Brain microvascular endothelial cell (primary cell): ENCODE results near the gene EDN1.

ENCODE experiments used
- DNase-seq: peaks from one replicate; pipeline ENCODE4 v3.0.0-alpha.2; 2020
- H3K27ac ChIP-seq: fragments of 250-450 bp; sonication (Bioruptor Pico); 2 replicates; pipeline ENCODE4 v1.5.1; 2020; ENCODE audit warnings: mild to moderate bottlenecking, moderate library complexity
- H3K27me3 ChIP-seq: fragments of 250-450 bp; sonication (Bioruptor Pico); replicated peaks from 2 replicates; pipeline ENCODE4 v1.5.1; 2020; ENCODE audit warnings: mild to moderate bottlenecking
- H3K36me3 ChIP-seq: fragments of 250-450 bp; sonication (Bioruptor Pico); replicated peaks from 2 replicates; pipeline ENCODE4 v1.5.1; 2020; ENCODE audit warnings: mild to moderate bottlenecking
- H3K4me3 ChIP-seq: 2 replicates; pipeline ENCODE4 v1.5.1; 2011; ENCODE audit warnings: low read depth, mild to moderate bottlenecking, control low read depth, low read length, moderate library complexity
- in situ Hi-C: cut with HindIII; loops from 2 replicates; pipeline ENCODE4 v1.10.0; 2017; ENCODE audit warnings: low sequenced_read_pairs, low pct_ligation_motif_present
- TF ChIP-seq, protein P1 (sequence below): IDR thresholded peaks from 2 replicates; pipeline ENCODE4 v1.5.1; 2011; ENCODE audit warnings: low read depth, mild to moderate bottlenecking, moderate library complexity, low read length, control low read depth, inconsistent platforms; ENCODE audit errors: missing control alignments

EDN1 gene

DNA sequence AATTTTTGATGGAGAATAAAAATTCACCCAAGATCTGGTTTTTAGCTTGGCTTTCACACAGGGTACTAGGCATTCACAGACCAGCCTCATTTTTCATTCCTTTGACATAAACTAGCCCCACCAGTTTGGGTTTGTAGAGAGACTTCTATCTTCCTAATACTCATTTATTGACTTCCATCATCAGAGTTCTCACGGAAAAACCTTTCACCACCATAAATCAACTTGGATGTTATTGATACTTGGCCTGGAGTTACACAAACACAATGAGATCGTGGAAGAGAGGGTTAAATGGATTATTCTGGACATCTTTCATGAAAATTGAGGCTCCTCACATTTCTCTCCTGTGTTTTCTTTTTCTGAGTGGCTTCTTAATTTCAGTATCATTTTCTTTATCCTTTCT is 26.8 kb upstream of the EDN1 start:
- Histone ChIP-seq H3K27me3 (no peaks in the 10 kb centered on the region), H3K27ac (no peak overlapping the region), H3K36me3 (no peaks in the 10 kb centered on the region), H3K4me3 (no peak overlapping the region)
- no peak for DNase-seq
- in situ Hi-C loops = no loop called here
- TF ChIP-seq, protein P1, sequence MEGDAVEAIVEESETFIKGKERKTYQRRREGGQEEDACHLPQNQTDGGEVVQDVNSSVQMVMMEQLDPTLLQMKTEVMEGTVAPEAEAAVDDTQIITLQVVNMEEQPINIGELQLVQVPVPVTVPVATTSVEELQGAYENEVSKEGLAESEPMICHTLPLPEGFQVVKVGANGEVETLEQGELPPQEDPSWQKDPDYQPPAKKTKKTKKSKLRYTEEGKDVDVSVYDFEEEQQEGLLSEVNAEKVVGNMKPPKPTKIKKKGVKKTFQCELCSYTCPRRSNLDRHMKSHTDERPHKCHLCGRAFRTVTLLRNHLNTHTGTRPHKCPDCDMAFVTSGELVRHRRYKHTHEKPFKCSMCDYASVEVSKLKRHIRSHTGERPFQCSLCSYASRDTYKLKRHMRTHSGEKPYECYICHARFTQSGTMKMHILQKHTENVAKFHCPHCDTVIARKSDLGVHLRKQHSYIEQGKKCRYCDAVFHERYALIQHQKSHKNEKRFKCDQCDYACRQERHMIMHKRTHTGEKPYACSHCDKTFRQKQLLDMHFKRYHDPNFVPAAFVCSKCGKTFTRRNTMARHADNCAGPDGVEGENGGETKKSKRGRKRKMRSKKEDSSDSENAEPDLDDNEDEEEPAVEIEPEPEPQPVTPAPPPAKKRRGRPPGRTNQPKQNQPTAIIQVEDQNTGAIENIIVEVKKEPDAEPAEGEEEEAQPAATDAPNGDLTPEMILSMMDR = no peak

DNA sequence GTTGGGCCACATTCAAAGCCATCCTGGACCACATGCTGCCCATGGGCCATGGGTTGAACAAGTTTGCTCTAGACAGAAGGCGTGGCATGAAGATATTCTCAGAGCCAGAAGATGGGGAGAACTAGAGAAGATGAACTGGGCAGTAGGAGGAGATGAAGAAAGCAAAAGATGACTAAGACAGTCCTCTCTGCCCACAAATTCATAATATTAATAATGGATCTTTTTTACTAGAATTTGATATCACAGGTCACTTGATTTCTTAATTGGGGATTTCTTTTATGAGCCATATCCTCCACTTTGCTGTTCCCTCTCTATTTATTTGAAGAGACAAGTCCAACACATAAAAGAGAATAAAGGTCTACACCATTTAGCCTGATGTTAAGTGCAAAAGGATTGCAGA is 25.5 kb upstream of the EDN1 start:
- in situ Hi-C loops = no loop called here
- DNase-seq = no peak
- no peaks in the 10 kb centered on the region for H3K36me3 ChIP-seq
- TF ChIP-seq, protein P1 = no peak
- no peaks in the 10 kb centered on the region for H3K27me3 ChIP-seq
- no peak overlapping the region for H3K4me3 ChIP-seq
- no peak overlapping the region for H3K27ac ChIP-seq

DNA sequence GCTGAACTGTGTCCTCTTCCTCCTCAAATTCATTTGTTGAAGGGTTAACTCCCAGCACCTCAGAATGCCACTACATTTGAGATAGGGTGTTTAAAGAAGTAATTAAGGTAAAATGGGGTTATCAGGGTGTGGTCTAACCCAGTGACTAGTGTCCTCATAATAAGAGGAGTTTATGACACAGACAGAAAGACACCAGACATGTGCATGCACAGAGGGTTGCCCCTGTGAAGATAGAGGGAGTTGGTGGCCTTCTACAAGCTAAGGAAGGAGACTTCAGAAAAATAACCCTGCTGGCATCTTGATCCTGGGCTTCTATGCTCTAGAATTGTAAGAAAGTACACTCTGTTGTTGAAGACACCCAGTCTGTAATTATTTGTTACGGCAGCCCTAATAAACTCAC is 24.9 kb upstream of the EDN1 start:
- H3K36me3 ChIP-seq = no peaks in the 10 kb centered on the region
- DNase-seq = no peak
- TF ChIP-seq, protein P1 = no peak
- no peaks in the 10 kb centered on the region for H3K27me3 ChIP-seq
- in situ Hi-C loops = no loop called here
- H3K27ac ChIP-seq = no peak overlapping the region
- no peak overlapping the region for H3K4me3 ChIP-seq

DNA sequence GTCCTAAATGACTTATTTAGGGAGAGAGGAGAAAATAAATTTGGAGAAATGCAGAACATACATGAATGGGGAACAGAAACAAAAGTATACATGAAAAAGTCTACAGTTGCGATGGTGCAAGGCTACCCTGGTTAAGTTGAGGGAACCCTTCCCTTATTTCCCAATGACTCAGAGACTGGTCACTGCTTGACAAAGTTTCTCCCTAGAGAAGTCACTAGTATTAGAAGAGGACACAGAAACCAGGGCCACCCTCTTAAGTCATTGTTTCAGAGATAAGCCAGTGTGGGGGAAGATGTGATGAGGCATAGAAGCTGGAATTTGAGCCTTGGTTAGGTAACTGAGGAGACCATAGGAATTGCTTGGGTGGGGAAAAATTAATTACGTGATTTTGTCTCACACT is 24.4 kb upstream of the EDN1 start:
- no peaks in the 10 kb centered on the region for H3K27me3 ChIP-seq
- DNase-seq = peak; percentile 75
- no peaks in the 10 kb centered on the region for H3K36me3 ChIP-seq
- no peak overlapping the region for H3K4me3 ChIP-seq
- TF ChIP-seq, protein P1 = no peak
- H3K27ac ChIP-seq = peak overlapping the region; percentile 14
- in situ Hi-C loops = no loop called here

DNA sequence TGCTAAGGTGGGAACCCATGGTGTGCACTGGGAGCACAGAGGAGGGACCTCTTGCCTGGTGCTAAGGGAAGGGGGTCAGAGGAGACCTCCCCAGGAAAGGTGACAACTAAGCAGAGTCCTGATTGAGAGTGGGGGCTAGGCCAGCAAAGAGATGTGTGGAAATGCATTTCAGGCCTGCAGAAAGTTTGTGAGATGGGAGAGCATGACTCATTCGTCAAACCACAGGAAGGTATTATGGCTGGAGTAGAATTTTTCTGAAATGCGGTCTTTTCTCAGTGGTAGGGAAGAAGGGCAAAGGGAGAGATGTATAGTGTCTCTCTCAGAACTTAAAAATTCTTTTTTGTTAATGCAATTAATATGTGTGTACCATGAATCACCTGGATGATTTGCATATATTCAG is 23.6 kb upstream of the EDN1 start:
- Histone ChIP-seq H3K27me3 (no peaks in the 10 kb centered on the region), H3K4me3 (no peak overlapping the region), H3K36me3 (no peaks in the 10 kb centered on the region), H3K27ac (peak overlapping the region; percentile 14)
- in situ Hi-C loops = no loop called here
- TF ChIP-seq, protein P1 = no peak
- peak; percentile 72 for DNase-seq

DNA sequence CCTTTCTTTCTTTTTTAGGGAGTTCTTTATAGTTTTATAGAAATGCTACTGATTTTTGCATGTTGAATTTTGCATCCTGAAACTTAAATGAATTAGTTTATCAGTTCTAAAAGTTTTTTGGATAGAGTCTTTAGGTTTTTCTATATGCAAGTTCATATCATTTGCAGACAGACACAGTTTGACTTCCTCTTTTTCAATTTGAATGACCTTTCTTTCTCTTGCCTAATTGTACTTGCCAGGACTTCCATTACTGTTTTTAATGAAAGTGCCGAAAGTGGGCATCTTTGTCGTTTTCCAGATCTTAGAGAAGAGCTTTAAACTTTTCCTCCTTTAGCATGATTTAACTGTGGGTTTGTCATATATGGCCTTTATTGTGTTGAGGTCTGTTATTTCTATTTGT is 21.1 kb upstream of the EDN1 start:
- DNase-seq = no peak
- H3K27ac ChIP-seq = no peak overlapping the region
- TF ChIP-seq, protein P1 = no peak
- H3K27me3 ChIP-seq = no peaks in the 10 kb centered on the region
- H3K4me3 ChIP-seq = no peak overlapping the region
- no peaks in the 10 kb centered on the region for H3K36me3 ChIP-seq
- in situ Hi-C loops = no loop called here
